Measurements from ENCODE around the gene PLA2G3.
A peak's percentile ranks its signal among the peaks of the same experiment; 100 is the strongest.

PLA2G3 gene

DNA sequence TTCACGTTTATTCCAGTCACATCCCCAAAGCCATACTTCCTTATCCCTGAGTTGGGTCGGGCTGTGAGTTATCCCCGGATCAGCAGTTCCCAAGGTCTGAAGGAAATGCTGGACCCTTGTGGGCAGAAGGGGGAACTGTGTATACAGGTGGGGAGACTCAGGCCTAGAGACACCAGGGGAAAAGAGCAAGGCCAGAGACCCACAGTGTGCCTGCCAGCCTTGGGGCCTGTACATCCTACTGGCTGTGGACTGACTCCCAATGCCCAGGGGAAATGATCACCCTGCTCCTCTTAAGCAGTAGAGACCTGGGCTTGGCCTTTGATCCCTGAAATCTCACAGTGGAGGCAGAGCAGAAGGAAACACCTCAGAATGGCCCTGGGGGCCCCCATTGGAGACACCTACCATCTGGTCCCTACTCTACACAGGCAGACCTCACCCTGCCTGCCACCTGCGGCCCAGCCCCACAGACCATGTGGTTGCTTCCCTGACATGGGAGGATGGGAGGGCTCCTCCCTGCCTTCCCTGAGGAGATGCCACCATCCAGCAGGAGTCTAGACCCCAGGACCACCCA lies 34.2 kb downstream of the PLA2G3 start:
- no peak for DNase-seq (ENCODE audit: low read depth)
- no peak overlapping the region for H3K4me3 ChIP-seq (ENCODE audit: low read length)
- TF ChIP-seq, protein P1, sequence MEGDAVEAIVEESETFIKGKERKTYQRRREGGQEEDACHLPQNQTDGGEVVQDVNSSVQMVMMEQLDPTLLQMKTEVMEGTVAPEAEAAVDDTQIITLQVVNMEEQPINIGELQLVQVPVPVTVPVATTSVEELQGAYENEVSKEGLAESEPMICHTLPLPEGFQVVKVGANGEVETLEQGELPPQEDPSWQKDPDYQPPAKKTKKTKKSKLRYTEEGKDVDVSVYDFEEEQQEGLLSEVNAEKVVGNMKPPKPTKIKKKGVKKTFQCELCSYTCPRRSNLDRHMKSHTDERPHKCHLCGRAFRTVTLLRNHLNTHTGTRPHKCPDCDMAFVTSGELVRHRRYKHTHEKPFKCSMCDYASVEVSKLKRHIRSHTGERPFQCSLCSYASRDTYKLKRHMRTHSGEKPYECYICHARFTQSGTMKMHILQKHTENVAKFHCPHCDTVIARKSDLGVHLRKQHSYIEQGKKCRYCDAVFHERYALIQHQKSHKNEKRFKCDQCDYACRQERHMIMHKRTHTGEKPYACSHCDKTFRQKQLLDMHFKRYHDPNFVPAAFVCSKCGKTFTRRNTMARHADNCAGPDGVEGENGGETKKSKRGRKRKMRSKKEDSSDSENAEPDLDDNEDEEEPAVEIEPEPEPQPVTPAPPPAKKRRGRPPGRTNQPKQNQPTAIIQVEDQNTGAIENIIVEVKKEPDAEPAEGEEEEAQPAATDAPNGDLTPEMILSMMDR (conservative IDR thresholded peaks at IDR 0.05; ENCODE audit: low read depth, low read length): peak; percentile 25

DNA sequence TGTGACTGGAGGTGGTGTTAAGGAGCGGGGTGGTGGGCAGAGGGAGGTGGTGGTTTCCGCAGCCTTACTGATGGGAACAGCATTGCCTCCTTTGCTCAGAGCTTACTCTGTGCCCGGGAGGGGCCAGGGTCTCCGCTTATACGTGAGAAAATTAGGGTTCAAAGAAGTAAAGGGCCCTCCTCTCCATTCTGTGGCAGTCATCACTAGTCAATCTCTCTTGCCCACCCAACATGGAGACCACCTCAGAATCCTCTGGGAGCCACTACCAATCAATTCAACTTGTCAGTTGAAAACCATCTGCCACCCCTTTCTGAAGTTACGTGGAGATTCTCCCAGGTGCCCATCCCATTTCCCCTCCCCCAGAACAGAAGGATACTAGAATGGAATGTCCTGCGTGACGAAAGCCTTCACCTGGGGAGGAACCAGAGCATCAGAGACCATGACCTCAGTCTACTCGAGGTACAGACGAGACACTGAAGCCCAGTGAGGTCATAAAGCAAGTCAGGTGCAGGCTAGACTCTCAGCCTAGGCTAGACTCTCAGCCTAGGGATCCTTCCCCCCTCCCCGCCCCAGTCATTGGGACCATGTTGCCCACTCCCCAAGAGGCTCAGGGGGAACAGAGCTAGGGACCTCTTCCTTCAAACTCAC lies 34.9 kb downstream of the PLA2G3 start:
- H3K4me3 ChIP-seq (ENCODE audit: low read length): no peak overlapping the region
- TF ChIP-seq, protein P1 (conservative IDR thresholded peaks at IDR 0.05; ENCODE audit: low read depth, low read length): no peak
- DNase-seq (ENCODE audit: low read depth): no peak

DNA sequence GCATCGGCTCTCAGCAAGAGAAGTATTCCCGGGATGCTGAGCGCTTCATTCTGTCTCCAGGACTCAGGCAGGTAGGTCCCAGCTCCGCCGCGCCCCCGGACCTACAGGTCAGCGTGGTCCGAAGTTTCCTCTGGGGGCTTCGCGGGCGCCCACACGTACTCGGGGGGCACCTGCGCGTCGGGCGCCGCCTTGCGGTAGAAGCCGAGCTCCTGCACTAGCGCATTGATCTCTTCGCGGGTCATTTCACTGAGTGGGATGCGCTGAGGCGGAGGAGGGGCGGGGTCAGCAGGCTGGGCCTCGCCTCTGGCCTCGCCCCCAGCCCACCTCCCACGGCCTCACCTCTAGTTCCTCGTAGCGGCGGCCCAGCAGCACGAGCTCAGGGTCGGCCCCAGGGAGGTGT lies 35.4 kb downstream of the PLA2G3 start:
- H3K4me3 ChIP-seq (ENCODE audit: low read length): no peak overlapping the region
- TF ChIP-seq, protein P1 (conservative IDR thresholded peaks at IDR 0.05; ENCODE audit: low read depth, low read length): peak; percentile 61
- DNase-seq (ENCODE audit: low read depth): no peak

DNA sequence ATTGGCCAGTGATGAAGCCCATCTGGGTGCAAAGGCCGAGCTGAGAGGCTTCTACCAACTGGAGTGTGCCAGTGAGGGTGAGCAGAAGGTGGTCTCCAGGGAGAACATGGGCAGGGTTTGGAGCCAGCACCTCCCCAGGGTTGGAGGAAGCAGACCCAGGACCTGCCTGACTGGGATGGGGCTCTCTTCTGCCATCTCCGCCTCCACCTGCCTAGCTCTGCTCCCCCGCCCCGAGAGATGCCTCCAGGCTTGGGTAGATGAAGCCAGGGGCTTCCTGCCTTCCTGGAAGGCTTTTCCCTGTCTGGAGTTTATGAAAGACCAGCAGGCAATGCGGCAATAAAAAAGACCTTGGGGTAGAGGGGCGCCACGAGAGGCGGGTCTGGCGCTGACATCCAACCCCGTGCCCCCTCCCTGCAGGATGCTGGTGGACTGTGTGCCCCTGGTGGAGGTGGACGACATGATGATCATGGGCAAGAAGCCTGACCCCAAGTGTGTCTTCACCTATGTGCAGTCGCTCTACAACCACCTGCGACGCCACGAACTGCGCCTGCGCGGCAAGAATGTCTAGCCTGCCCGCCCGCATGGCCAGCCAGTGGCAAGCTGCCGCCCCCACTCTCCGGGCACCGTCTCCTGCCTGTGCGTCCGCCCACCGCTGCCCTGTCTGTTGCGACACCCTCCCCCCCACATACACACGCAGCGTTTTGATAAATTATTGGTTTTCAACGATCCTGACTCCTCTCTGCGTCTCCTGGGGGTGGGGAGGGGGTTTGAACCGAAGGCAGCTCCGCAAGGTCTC lies 36.2 kb downstream of the PLA2G3 start:
- H3K4me3 ChIP-seq (ENCODE audit: low read length): no peak overlapping the region
- DNase-seq (ENCODE audit: low read depth): no peak
- TF ChIP-seq, protein P1 (conservative IDR thresholded peaks at IDR 0.05; ENCODE audit: low read depth, low read length): no peak

DNA sequence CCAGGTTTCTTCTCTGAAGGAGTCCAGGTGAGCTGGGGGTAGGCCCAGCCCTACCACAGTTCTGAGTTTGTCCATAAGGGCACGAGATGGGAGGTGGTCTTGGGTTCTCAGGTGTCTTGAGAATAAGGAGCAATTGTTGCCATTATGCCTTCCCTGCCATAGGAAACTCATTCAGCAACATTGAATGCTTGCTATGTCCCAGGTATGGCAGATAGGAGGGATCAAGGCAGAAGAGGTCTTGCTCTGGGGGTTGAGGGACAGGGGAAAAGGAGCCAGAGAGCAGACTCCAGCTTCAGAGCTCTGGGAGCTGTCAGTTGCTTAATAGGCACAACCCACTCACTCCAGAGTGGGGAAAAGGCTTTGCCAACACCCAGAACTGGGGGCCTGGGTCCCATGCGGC lies 37.2 kb downstream of the PLA2G3 start:
- no peak overlapping the region for H3K4me3 ChIP-seq (ENCODE audit: low read length)
- TF ChIP-seq, protein P1 (conservative IDR thresholded peaks at IDR 0.05; ENCODE audit: low read depth, low read length): no peak
- DNase-seq (ENCODE audit: low read depth): no peak

DNA sequence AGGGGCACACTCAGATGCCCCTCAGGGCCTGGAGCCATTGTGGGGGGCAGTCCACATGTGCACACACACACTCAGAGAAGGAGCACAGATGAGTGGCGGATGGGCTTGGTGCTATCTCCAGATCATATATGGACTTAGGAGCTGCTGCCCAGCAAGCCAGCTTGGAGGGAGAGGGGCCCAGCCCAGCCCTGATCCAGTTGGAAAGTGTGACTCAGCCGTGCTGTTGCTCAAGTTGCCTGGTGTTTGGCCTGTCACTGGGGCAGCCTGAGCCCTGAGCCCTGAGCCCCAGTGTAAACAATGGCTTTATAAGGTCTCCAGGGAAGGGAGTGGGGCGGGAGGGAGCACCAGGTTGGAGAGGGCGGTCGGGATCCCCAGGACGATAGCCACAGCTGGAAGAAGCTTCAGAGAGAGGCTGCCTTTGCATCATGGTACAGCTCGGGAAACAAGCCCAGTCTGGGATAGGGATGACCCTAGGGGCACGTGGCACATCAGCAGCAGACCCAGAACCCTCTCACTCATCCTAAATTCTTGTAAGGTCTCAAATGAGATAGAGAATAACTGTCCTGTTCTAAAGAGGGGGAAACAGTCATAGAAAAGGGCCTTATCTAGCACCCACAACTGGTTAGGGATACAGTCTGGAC lies 37.7 kb downstream of the PLA2G3 start:
- TF ChIP-seq, protein P1 (conservative IDR thresholded peaks at IDR 0.05; ENCODE audit: low read depth, low read length): no peak
- DNase-seq (ENCODE audit: low read depth): peak; percentile 61
- no peak overlapping the region for H3K4me3 ChIP-seq (ENCODE audit: low read length)
